ENCODE results near the gene RNF19B. TPM values are rescaled to one million over a fixed set of nuclear protein-coding genes. Genes with fewer than 3 reads are reported as not detected.

Gene RNF19B
- total and polyA plus RNA-seq, 2 of the 8 experiments (the other 6 are each of a cell fraction or from before 2014, with no cell fraction given), result 9.2 to 11.2 TPM

- DNase-seq (ENCODE audit: low read depth in 1 of 2, low spot score in 2 of 2) (no peak), FAIRE-seq (no peak)
- no peaks in the 10 kb centered on the region for H3K79me2 ChIP-seq (ENCODE audit: control insufficient read depth in 1 of 2, insufficient read depth in 2 of 2, low read length in 2 of 2)
- H3K9me3 ChIP-seq (ENCODE audit: insufficient read depth in 2 of 2, low read depth in 1 of 2, low read length in 1 of 2), result no peaks in the 10 kb centered on the region
- H4K5ac ChIP-seq (ENCODE audit: insufficient read length, low read depth, low read length), result no peak overlapping the region
- H4K20me1 ChIP-seq (replicated peaks in 1 of 2; ENCODE audit: control insufficient read depth in 1 of 2, insufficient read depth in 2 of 2, low read length in 2 of 2), result peaks cover 0 to 2% of the 10 kb centered on the region in 2 experiments
- H3K27me3 ChIP-seq (replicated peaks in 1 of 4; ENCODE audit: control insufficient read depth in 3 of 4, extremely low read depth in 1 of 4, insufficient read depth in 3 of 4, low read length in 3 of 4), result peaks cover 9 to 42% (median 39%) of the 10 kb centered on the region in 4 experiments
- no peak overlapping the region for H2AFZ ChIP-seq (ENCODE audit: low read length)
- H3K56ac ChIP-seq (replicated peaks; ENCODE audit: insufficient read length, low read depth, low read length), result no peak overlapping the region
- H3K18ac ChIP-seq (ENCODE audit: extremely low read depth, low read length), result no peak overlapping the region
- no peak overlapping the region for H2BK120ac ChIP-seq (replicated peaks; ENCODE audit: low read depth, low read length)
- TF ChIP-seq CEBPB (IDR thresholded peaks at IDR 0.05; ENCODE audit: low read depth, low read length) (no peak), CBX5 (IDR thresholded peaks at IDR 0.05; ENCODE audit: low read depth, low read length) (no peak)
- H3K9ac ChIP-seq (replicated peaks in 1 of 4; ENCODE audit: extremely low read depth in 1 of 4, low read depth in 3 of 4, low read length in 3 of 4), result no peak overlapping the region
- ChIA-PET CTCF (ENCODE audit: partially characterized antibody) (interaction anchor here (0.6 to 7.4 kb wide), 7 partner anchors 14 to 428 kb away, joined by 3 to 73 read pairs (median 4); no protein-coding TSS in a partner anchor), POLR2A (ENCODE audit: partially characterized antibody) (interaction anchor here (0.6 to 0.7 kb wide), 3 partner anchors 8 to 92 kb away, joined by 3 read pairs; no protein-coding TSS in a partner anchor)
- no peak overlapping the region for H4K91ac ChIP-seq (replicated peaks; ENCODE audit: insufficient read length, low read length)
- 91% methylated on average over 8 of the region's 8 CpGs; no CpG with 5 or more reads in 1 of the 2 experiments for WGBS, 2 experiments (ENCODE audit: extremely low coverage in 1 of 2, insufficient coverage in 1 of 2, insufficient read length in 1 of 2, insufficient replicate concordance in 2 of 2, low coverage in 1 of 2, low lambda C conversion rate in 2 of 2, missing lambda C conversion rate in 1 of 2)
- H2BK20ac ChIP-seq (ENCODE audit: low read length), result no peak overlapping the region
- no peak overlapping the region for H2BK15ac ChIP-seq (ENCODE audit: low read length)
- no peaks in the 10 kb centered on the region for H3K36me3 ChIP-seq (ENCODE audit: control insufficient read depth in 2 of 4, insufficient read depth in 4 of 4, low read length in 3 of 4)
- no peak overlapping the region for H3K27ac ChIP-seq (ENCODE audit: low read depth, low read length)
- H3K14ac ChIP-seq (ENCODE audit: insufficient read length), result no peak overlapping the region
- H3K23ac ChIP-seq (ENCODE audit: insufficient read length), result no peak overlapping the region
- no peaks in the 10 kb centered on the region for H3K79me1 ChIP-seq (ENCODE audit: low read depth, low read length)
- no peak overlapping the region for H2AK5ac ChIP-seq (ENCODE audit: low read depth, low read length)
- no peak overlapping the region for H2BK12ac ChIP-seq (ENCODE audit: low read depth, low read length)
- H4K8ac ChIP-seq (ENCODE audit: extremely low read depth, insufficient read depth, low read length), result no peak overlapping the region
- H3K4me2 ChIP-seq (ENCODE audit: insufficient read depth in 1 of 2, low read depth in 2 of 2, low read length in 2 of 2), result no peak overlapping the region
- H3K23me2 ChIP-seq (ENCODE audit: low read depth, low read length), result peaks cover 11% of the 10 kb centered on the region; the same call in 1 of the 2 replicates
- H3K4me1 ChIP-seq (replicated peaks in 1 of 4; ENCODE audit: control insufficient read depth in 3 of 4, insufficient read depth in 4 of 4, low read length in 3 of 4), result peaks cover 0 to 4% (median 2%) of the 10 kb centered on the region in 4 experiments; a peak in 5 of 7 replicates
- no peak overlapping the region for H3K4me3 ChIP-seq (ENCODE audit: extremely low read depth in 1 of 4, insufficient read depth in 2 of 4, low read depth in 3 of 4, low read length in 4 of 4)
- no peak overlapping the region for H3K4ac ChIP-seq (replicated peaks; ENCODE audit: insufficient read length, low read depth, low read length)
- no peak overlapping the region for H2BK5ac ChIP-seq (ENCODE audit: low read depth, low read length)
Observed at GRCh38 chr1:32928715-32929114, 35.9 kb downstream of the RNF19B start.
